Stimulated activated CD8-positive, alpha-beta memory T cell treated with anti-CD3 and anti-CD28 coated beads, Interleukin-7, amount 100 ng/mL, for 1 hour (primary cell): Measurements from ENCODE around the gene GLYR1.

Source experiments
- DNase-seq, 2 donors: peaks; one replicate each; pipeline ENCODE4 v3.0.0-alpha.2; 2020; ENCODE audit warnings: low read depth in 2 of 2

GLYR1 gene

DNA sequence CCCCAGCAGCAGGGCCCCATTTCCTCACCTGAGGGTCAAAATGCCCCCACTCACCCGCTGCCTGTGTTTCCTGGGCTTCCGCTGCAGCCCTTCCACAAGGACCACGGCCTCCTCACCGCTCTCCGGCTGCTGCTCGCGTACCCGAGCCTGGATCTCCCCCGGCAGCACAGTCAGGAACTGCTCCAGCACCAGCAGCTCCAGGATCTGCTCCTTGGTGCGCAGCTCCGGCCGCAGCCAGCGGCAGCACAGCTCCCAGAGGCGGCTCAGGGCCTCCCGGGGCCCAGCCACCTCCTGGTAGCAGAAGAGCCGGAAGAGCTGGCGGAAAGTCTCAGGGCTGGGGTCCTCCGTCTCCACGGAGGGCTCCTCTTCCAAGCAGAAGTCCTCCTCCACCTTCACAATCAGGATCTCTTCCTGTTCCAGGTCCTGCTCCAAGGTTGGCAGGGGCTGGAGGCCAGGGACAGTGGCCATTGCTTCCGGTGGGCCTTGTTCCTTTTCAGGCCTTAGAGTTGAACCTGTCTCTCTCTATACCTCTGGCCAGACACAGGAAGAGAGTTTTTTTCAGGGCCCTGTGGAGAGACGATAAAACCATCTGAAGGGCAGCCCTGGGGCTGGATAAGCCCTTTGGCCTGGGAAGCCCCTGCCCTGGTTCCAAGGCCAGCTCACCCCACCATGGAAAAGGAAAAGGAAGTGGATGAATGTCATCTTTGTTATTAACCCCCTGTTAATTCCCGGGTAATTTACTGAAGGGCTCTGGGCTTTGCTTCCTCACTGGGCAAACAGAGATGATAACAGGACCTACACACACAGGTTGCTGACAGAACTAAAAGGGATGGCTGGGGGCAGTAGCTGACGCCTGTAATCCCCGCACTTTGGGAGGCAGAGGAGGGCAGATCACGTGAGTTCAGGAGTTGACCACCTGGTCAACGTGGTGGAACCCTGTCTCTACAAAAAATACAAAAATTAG, 81.3 kb downstream of the GLYR1 start:
- DNase-seq: no peak

- no peak for DNase-seq
Measured at GRCh38 chr16:4763791-4764190, 83.3 kb downstream of the GLYR1 start.

GRCh38 chr16:4762205-4762604, 84.9 kb downstream of the GLYR1 start:
- no peak for DNase-seq

DNA sequence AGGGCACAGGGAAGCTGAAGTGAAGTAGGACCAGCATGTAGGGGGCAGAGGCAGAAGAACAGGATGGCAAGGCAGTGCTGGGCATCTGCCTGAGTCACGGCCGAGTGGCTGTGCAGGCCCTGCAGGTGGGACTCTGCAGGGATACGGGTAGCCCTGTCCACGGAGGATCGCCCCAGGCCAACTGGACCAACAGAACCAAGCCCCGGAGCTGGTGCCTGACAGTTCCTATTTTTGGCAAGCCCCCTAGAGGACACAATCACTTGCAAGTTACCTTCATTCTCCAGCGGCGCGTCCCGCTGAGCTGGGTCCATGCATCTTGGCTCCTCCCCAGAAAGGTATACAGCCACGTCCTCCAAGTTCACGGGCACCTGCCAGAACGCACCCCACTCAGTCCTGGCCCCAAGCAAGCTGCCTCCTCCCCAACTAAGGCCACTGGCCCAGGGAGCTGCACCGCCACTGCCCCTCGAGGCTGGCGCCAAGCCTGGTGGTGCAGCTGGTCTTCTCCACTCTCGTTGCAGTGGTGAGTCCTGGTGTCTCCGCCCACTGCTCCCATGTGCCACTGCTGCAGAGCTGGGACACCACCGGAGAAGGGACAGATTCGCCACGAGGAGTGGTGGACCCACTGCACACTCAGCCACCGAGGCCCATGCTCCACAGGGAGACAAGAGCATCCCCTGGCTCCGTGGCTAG, 86.7 kb downstream of the GLYR1 start:
- DNase-seq: no peak

DNA sequence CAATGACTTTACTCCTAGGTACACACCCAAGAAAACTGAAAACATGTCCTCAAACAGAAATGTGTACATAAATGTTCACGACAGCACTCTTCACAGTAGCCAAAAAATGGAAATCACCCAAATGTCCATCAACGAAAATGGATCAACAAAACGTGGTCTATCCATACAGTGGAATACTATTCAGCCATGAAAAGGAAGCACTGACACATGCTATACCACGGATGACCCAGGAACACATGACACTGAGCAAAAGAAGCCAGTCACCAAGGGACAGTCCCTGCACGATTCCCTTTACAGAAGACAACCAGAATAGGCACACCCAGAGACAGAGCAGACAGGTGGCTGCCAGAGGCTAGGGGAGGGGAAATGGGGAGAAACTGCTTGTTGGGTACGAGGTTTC, 91.4 kb downstream of the GLYR1 start:
- no peak for DNase-seq

GRCh38 chr16:4754865-4755264, 92.2 kb downstream of the GLYR1 start:
- DNase-seq: no peak

GRCh38 chr16:4753227-4753626, 93.9 kb downstream of the GLYR1 start:
- DNase-seq: no peak
